Measurements from ENCODE around the gene CCDC137.

Gene CCDC137

DNA sequence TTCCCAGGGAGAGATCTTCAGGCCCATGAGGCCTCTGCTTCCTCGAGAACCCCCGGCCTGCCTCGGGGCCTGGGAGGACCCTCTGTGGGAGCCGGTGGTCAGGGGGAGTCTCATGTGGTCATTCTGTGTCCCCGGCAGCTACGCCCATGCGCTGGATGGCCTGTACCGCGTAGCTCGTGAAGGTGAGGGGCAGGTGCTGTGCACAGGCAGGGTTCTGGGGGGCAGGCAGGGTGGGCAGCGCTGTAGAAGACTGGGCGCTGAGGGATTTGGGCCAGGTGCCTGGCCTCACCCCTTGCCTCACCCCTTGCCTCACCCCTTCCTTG is 50.1 kb downstream of the CCDC137 start:
- DNase-seq (ENCODE audit: low read depth): no peak

- DNase-seq (ENCODE audit: low read depth): no peak
Observed at GRCh38 chr17:81717049-81717765, 50.7 kb downstream of the CCDC137 start.

GRCh38 chr17:81717766-81718089 is 51.2 kb downstream of the CCDC137 start:
- DNase-seq (ENCODE audit: low read depth): no peak

GRCh38 chr17:81719410-81720266 is 53.1 kb downstream of the CCDC137 start:
- DNase-seq (ENCODE audit: low read depth): no peak

DNA sequence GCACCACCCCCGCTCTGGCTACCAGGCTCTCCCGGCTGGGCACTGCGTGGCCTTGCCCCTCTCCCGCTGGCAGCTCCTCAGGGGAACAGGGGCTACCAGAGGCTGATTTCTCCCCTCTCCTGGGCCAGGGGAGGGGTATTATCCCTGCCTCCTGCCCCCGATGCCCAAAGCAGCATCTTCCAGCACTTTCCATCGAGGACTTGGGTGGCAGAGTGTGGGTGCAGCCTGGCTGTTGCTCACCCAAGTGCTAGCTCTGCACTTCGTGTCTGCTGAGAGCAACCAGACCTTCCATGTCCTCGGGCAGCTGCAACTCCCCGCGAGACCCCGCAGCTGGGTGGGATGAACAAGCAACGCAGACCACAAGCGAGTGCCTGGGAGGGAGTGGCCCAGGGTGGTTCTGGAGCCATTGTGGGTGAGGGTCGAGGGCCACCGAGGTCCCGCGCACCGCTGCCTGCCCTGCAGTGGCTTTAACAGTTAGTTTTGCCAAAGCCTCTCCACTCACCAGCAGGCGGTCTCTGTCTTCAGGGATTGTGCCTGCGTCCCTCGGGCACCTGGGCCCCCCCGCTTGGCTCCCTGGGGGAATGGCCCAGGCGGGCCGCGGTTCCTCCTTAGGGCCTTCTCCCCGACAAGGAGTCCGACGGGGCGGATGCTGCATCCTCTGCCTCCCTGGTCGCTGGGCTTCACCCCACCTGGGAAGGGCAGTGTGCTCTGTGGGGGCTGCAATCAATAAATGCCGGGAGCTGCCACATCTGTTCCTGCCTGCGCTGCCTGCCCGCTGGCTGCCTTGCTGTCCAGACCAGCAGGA is 53.9 kb downstream of the CCDC137 start:
- DNase-seq (ENCODE audit: low read depth): no peak

DNA sequence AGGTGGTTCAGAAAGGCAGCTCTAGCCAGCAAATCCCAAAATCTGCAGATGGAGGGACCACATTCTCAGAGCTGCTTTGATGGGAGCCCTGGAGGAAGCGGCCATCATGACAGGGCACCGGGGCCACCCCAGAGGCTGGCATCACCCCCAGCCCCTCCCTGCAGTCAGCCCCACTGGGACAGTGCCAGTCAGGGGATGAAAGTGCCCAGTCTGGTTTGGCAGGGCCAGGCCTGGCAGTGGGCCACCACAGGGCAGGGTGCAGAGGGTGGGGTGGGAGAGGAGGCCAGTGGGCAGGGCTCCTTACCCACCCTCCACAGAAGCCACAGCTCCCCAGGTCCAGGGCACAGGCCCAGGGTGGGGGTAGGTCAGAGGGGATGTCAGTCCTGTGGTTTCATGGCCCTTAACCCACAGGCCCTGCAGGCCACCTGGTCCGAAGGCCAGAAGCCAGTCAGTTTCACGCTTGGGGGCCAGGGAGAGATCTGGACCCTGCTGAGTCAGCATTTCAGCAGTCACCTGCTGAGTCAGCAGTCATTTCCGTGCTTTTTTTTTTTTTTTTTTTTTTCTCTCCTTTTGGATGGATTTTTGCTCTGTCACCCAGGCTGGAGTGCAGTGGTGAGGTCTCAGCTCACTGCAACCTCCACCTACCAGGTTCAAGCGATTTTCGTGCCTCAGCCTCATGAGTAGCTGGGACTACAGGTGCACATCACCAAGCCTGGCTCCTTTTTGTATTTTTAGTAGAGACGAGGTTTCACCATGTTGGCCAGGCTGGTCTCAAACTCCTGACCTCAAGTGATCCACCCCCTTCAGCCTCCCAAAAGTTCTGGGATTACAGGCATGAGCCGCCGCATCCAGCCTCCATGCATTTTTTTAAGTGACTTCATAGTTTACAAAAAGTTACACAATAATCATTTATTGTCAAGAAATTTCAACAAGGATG is 55.9 kb downstream of the CCDC137 start:
- no peak for DNase-seq (ENCODE audit: low read depth)
